Mesothelial cell of epicardium (in vitro differentiated cells): ENCODE data around the gene CAVIN3. TPM values are rescaled to one million over a fixed set of nuclear protein-coding genes. Genes with fewer than 3 reads are reported as not detected.

Experiments used
- DNase-seq, 2 experiments: peaks; one replicate each; pipeline ENCODE4 v3.0.0; 2021; ENCODE audit warnings: low spot score in 2 of 2; ENCODE audit not compliant: unreplicated experiment in 2 of 2
- H3K27ac Mint-ChIP-seq: 2 replicates; pipeline ENCODE4 v1.8.0; 2021; ENCODE audit warnings: mixed read lengths
- H3K27me3 Mint-ChIP-seq: 2 replicates; pipeline ENCODE4 v1.8.0; 2021; ENCODE audit warnings: low read depth, mixed read lengths
- H3K36me3 Mint-ChIP-seq: 2 replicates; pipeline ENCODE4 v1.8.0; 2021; ENCODE audit warnings: mixed read lengths
- H3K4me1 Mint-ChIP-seq: 2 replicates; pipeline ENCODE4 v1.8.0; 2021; ENCODE audit warnings: mixed read lengths
- H3K4me3 Mint-ChIP-seq: 2 replicates; pipeline ENCODE4 v1.8.0; 2021; ENCODE audit warnings: mild to moderate bottlenecking, moderate library complexity, mixed read lengths
- H3K9me3 Mint-ChIP-seq: 2 replicates; pipeline ENCODE4 v1.8.0; 2021; ENCODE audit warnings: mixed read lengths
- total RNA-seq: library from RNA; stranded (reverse); gene quantifications from 3 replicates; pipeline ENCODE4 v1.2.1, GENCODE V29; 2021
- TF ChIP-seq, protein P1 (sequence below): fragments of 200-600 bp; sonication (generic); IDR thresholded peaks from one replicate; pipeline ENCODE4 v1.5.0; 2021; ENCODE audit warnings: antibody characterized with exemption; ENCODE audit not compliant: unreplicated experiment

CAVIN3 gene
- total RNA-seq, 1 donor from 2014 or later, result 15.3 TPM

DNA sequence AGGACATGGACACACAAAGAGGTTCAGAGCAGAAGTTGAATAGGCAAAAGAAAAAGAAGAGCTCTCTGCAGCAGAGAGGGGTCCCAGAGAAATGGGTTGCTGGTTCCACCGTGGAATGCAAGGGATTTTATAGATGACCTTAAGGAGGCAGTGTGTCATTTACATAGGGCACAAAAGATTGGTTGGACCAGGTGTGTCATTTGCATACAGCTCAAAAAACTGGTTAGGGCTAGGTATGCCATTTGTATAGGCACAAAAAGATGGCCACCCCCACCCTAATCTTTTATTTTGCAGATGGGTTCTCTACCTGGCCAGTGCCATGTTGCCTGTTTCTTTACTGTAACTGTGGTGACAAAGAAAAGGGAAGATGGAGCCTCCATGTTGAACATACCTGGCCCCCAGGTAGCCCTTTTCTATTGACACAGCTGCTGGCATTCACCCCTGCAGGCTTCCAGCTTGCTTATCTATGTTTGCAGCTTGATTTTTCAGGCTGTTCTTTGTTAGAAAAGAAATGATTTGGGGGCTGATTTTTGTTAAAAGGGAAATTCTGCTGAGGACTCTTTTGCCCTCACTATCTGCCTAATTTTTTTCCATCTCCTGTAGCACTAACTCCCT lies 3.1 kb upstream of the CAVIN3 start:
- no peak overlapping the region for H3K4me3 Mint-ChIP-seq
- no peaks in the 10 kb centered on the region for H3K9me3 Mint-ChIP-seq
- peaks cover 30% of the 10 kb centered on the region for H3K4me1 Mint-ChIP-seq

DNA sequence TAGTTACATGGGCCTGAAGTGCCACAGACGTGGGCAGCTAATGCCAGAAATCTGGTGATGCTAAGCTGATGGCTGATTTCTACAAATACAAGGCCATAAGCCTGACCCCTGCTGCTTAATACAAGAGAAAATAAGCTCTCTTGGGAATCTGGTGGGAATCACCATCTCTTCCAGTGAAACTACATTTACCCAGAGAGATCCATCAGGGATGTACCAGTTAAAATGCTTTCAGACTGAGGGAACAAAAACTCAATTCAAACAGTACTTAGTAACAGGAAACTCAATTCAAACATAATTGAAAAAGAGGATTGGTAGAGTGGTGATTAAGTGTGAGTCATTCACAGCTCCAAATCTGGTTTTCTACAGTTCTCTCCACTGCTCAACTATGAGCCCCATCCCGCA lies 1.7 kb upstream of the CAVIN3 start:
- H3K4me1 Mint-ChIP-seq, result peaks cover 26% of the 10 kb centered on the region
- peaks cover 18% of the 10 kb centered on the region for H3K27me3 Mint-ChIP-seq
- no peak for DNase-seq
- H3K9me3 Mint-ChIP-seq, result no peaks in the 10 kb centered on the region
- TF ChIP-seq, protein P1, sequence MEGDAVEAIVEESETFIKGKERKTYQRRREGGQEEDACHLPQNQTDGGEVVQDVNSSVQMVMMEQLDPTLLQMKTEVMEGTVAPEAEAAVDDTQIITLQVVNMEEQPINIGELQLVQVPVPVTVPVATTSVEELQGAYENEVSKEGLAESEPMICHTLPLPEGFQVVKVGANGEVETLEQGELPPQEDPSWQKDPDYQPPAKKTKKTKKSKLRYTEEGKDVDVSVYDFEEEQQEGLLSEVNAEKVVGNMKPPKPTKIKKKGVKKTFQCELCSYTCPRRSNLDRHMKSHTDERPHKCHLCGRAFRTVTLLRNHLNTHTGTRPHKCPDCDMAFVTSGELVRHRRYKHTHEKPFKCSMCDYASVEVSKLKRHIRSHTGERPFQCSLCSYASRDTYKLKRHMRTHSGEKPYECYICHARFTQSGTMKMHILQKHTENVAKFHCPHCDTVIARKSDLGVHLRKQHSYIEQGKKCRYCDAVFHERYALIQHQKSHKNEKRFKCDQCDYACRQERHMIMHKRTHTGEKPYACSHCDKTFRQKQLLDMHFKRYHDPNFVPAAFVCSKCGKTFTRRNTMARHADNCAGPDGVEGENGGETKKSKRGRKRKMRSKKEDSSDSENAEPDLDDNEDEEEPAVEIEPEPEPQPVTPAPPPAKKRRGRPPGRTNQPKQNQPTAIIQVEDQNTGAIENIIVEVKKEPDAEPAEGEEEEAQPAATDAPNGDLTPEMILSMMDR, result no peak
- H3K27ac Mint-ChIP-seq, result no peak overlapping the region
- no peaks in the 10 kb centered on the region for H3K36me3 Mint-ChIP-seq
- no peak overlapping the region for H3K4me3 Mint-ChIP-seq

More for the DNA sequence above, 3.1 kb upstream of the CAVIN3 start:
- Mint-ChIP-seq H3K27me3 (peaks cover 10% of the 10 kb centered on the region), H3K27ac (no peak overlapping the region), H3K36me3 (no peaks in the 10 kb centered on the region)
- TF ChIP-seq, protein P1, result no peak
- DNase-seq, result no peak

DNA sequence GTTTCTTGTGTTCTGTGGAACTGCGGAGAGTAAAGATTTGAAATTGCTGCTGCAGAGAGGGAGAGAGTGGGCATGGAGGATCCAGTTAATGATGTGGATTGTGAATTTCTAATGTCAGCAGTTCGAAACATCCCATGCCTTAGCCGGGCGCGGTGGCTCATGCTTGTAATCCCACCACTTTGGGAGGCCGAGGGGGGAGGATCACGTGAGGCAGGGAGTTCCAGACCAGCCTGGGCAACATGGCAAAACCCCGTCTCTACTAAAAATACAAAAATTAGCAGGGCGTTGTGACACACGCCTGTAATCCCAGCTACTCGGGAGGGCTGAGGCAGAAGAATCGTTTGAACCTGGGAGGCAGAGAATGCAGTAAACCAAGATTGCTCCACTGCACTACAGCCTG lies 1.1 kb upstream of the CAVIN3 start:
- peak overlapping the region; percentile 22 for H3K27ac Mint-ChIP-seq
- no peaks in the 10 kb centered on the region for H3K9me3 Mint-ChIP-seq
- H3K36me3 Mint-ChIP-seq, result no peaks in the 10 kb centered on the region
- TF ChIP-seq, protein P1, result no peak
- H3K4me3 Mint-ChIP-seq, result peak overlapping the region; percentile 77
- peaks cover 27% of the 10 kb centered on the region for H3K4me1 Mint-ChIP-seq
- H3K27me3 Mint-ChIP-seq, result peaks cover 21% of the 10 kb centered on the region
- DNase-seq, result no peak

DNA sequence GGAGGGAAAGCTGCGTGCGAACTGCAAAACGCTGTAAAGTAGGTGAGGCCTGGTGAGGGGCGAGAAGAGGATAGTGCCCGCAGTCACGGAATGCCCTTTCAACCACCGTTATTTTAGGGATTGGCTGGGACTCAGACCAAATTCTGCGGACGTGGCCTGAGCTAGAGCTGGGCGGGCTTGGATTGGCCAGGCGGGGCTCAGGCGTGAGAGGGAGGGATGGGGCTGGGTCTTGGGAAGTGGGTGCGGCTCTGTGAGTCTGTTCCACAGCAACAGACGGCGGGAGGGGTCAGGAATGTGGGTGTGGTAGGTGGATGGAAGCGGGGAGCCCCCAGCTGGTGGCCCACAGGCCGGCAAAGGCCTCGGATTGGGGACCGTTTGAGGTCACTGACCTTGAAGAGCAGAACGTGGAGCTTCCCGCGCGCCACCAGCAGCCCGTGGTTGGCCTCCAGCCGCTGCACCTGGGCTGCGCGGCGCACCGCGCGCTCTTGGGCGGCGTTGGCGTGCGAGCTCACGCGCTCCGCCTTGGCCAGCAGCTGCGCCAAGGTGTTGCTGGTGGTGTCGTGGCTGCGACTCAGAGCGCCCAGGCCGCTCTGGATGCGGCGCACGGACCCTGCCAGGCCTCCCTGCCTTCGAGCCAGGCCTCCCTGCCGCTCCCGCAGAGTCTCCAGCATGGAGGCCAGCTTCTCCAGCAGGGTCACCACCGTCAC lies 444 bp downstream of the CAVIN3 start:
- TF ChIP-seq, protein P1, result no peak
- H3K27me3 Mint-ChIP-seq, result peaks cover 21% of the 10 kb centered on the region
- peak; percentile 50 to 67 for DNase-seq
- H3K9me3 Mint-ChIP-seq, result no peaks in the 10 kb centered on the region
- H3K36me3 Mint-ChIP-seq, result no peaks in the 10 kb centered on the region
- peaks cover 35% of the 10 kb centered on the region for H3K4me1 Mint-ChIP-seq
- peak overlapping the region; percentile 77 for H3K4me3 Mint-ChIP-seq
- peak overlapping the region; percentile 84 for H3K27ac Mint-ChIP-seq

DNA sequence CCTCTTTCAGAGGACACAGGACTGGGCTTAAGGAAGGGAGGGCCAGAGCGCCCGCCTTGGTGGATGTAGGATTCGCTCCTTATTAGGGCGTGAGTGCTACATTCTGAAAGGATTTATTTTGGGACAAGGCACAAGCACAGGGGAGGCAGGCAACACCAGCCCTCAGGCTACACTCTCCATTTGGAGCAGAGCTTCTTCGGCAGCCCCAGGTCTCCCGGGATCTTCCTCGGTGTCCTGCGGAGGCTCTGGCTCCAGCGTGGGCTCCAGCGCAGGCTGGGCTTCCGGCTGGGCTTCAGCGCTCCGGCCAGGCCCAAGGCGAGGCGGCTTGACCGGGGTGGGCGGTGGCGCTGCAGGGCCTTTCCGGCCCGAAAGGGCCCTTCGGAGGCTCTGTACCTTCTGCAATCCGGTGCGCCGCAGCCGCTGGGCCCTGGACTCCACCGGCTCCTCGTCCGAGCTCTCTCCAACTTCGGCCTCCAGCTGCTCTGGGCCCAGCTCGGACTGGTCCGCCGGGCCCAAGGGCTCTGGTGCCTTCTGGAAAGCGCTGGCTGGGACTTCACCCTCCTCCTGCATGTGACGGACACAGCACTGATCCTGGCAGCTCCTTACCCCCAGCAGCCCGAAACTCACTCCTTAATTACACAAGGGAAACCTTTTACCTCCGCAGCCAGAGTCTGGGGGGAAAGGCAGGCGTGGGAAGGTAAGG lies 1.1 kb downstream of the CAVIN3 start:
- Mint-ChIP-seq H3K9me3 (no peaks in the 10 kb centered on the region), H3K4me1 (peaks cover 41% of the 10 kb centered on the region), H3K27ac (peak overlapping the region; percentile 86), H3K27me3 (peaks cover 21% of the 10 kb centered on the region), H3K4me3 (peak overlapping the region; percentile 77), H3K36me3 (no peaks in the 10 kb centered on the region)
- TF ChIP-seq, protein P1, result no peak
- peak in 1 of 2 experiments; percentile 48 for DNase-seq
